ENCODE results near the gene MRPL11. TPM values are rescaled to one million over a fixed set of nuclear protein-coding genes. Genes with fewer than 3 reads are reported as not detected.

The MRPL11 gene
- total and polyA plus RNA-seq, 10 of the 15 experiments (the other 5 are each of a cell fraction or from before 2014, with no cell fraction given): 43.5 to 248 (median 109) TPM

DNA sequence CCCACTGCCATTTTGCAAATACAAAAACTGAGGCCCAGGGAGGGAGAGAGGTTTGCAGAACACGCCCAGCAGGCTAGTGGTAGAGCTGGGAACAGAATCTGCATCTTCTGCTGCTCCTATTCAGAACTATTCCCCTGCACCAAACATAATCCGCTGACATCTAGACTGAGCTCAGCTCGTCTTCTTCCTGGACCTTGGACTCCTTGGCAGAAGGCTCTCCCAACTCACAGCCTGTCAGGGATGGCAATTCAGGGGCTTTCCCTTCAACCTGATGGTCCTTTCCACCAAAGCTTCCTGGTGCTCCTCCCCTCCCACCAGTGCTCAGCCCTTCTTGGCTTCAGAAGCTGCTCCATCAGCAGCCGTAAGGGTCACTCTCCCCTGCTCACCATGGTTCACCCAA is 27.3 kb downstream of the MRPL11 start (continued):
- no peak for TF ChIP-seq CEBPB (IDR thresholded peaks at IDR 0.05; ENCODE audit: borderline replicate concordance in 1 of 2, low read depth in 2 of 2, low read length in 2 of 2)
- no peak for TF ChIP-seq EP300 (IDR thresholded peaks at IDR 0.05; ENCODE audit: borderline replicate concordance in 1 of 2, control insufficient read depth in 1 of 2, low read depth in 2 of 2, low read length in 2 of 2)
- TF ChIP-seq CBX3 (IDR thresholded peaks at IDR 0.05; ENCODE audit: borderline replicate concordance, low read depth): no peak
- TF ChIP-seq FOS (IDR thresholded peaks at IDR 0.05; ENCODE audit: borderline replicate concordance, extremely low read depth, insufficient read length): no peak
- no peak for TF ChIP-seq ATF7 (IDR thresholded peaks at IDR 0.05; ENCODE audit: low read depth)
- TF ChIP-seq, protein P1, sequence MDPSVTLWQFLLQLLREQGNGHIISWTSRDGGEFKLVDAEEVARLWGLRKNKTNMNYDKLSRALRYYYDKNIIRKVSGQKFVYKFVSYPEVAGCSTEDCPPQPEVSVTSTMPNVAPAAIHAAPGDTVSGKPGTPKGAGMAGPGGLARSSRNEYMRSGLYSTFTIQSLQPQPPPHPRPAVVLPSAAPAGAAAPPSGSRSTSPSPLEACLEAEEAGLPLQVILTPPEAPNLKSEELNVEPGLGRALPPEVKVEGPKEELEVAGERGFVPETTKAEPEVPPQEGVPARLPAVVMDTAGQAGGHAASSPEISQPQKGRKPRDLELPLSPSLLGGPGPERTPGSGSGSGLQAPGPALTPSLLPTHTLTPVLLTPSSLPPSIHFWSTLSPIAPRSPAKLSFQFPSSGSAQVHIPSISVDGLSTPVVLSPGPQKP (IDR thresholded peaks at IDR 0.05; ENCODE audit: low read depth, low read length): no peak
- no peak for TF ChIP-seq BRCA1 (IDR thresholded peaks at IDR 0.05; ENCODE audit: low read depth, low read length)
- TF ChIP-seq NR2F1 (conservative IDR thresholded peaks at IDR 0.05): no peak
- no peak for TF ChIP-seq CHD2 (IDR thresholded peaks at IDR 0.05; ENCODE audit: borderline replicate concordance, low read depth, low read length)

DNA sequence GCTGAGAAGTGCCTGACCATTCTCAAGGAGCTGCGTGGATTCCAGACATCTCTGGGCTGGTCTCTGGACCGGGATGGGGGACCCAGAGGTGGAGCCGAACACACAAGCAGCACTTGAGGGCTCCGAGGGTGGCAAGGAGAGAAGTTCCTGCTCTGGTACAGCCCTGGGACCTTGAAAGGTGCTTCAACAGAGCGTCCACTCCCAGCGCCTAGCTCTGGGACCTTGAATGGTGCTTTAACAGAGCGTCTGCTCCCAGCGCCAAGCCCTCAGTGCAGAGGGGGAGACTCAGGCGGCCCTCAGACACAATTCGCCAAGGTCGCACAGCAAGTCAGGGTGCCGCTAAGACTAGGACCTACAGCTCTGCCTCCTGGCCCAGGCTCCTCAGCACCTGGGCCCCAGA is 28.5 kb downstream of the MRPL11 start:
- 44% methylated on average over 12 of the region's 12 CpGs for WGBS (ENCODE audit: insufficient coverage, insufficient replicate concordance, low lambda C conversion rate, missing lambda C conversion rate)
- no peak overlapping the region for H2AFZ ChIP-seq (ENCODE audit: control insufficient read depth, low read depth, low read length)
- ATAC-seq: no peak
- ChIA-PET SMC1A (ENCODE audit: uncharacterized antibody, unreplicated experiment) (interaction anchor here (1.2 to 2.6 kb wide), 4 partner anchors 8 to 268 kb away, joined by 3 to 8 read pairs (median 4); partner anchors contain the start of gene DPP3), CTCF (interaction anchor here (3.1 to 5.4 kb wide), 6 partner anchors 8 to 268 kb away, joined by 14 to 41 read pairs (median 26); partner anchors contain the start of genes DPP3, MRPL11, NPAS4 and RBM4B), RAD21 (ENCODE audit: unreplicated experiment) (interaction anchor here (1.7 to 3.1 kb wide), 2 partner anchors 28 to 268 kb away, joined by 7 to 17 read pairs; partner anchors contain the start of genes MRPL11 and RBM4B), POLR2A (no interaction called here)
- intact Hi-C loops (cut with micrococcal nuclease; ENCODE audit: unreplicated experiment): no loop called here
- no peaks in the 10 kb centered on the region for H3K79me2 ChIP-seq (ENCODE audit: control insufficient read depth, insufficient read depth, low read length)
- no peaks in the 10 kb centered on the region for H4K20me1 ChIP-seq (ENCODE audit: control insufficient read depth, insufficient read depth)
- in situ Hi-C loops (cut with MboI): no loop called here
- no peaks in the 10 kb centered on the region for H3K36me3 ChIP-seq (ENCODE audit: control insufficient read depth in 2 of 2, insufficient read depth in 2 of 2, low read length in 1 of 2)
- H3K4me1 ChIP-seq (ENCODE audit: control insufficient read depth, insufficient read depth, low read length): no peaks in the 10 kb centered on the region
- no peak overlapping the region for H3K27ac ChIP-seq (ENCODE audit: control insufficient read depth, insufficient read depth)
- H3K4me3 ChIP-seq: no peak overlapping the region
- H3K9ac ChIP-seq (ENCODE audit: control insufficient read depth, insufficient read depth, low read length): no peak overlapping the region
- FAIRE-seq: no peak
- peaks cover 0 to 8% of the 10 kb centered on the region in 2 experiments; a peak in 2 of 4 replicates for H3K27me3 ChIP-seq (replicated peaks in 1 of 2; ENCODE audit: control insufficient read depth in 2 of 2, insufficient read depth in 2 of 2, low read length in 1 of 2)
- H3K4me2 ChIP-seq (ENCODE audit: control insufficient read depth, insufficient read depth): no peak overlapping the region
- no peaks in the 10 kb centered on the region for H3K9me3 ChIP-seq (replicated peaks; ENCODE audit: control insufficient read depth, insufficient read depth, low read length)
- no peak for DNase-seq (ENCODE audit: low read depth, low spot score)
- BruUV-seq (replicated peaks): no TSS peak
- TF ChIP-seq HCFC1 (IDR thresholded peaks at IDR 0.05; ENCODE audit: low read length): no peak
- TF ChIP-seq JUND (IDR thresholded peaks at IDR 0.05; ENCODE audit: low read depth, low read length): no peak
- TF ChIP-seq, protein P2, sequence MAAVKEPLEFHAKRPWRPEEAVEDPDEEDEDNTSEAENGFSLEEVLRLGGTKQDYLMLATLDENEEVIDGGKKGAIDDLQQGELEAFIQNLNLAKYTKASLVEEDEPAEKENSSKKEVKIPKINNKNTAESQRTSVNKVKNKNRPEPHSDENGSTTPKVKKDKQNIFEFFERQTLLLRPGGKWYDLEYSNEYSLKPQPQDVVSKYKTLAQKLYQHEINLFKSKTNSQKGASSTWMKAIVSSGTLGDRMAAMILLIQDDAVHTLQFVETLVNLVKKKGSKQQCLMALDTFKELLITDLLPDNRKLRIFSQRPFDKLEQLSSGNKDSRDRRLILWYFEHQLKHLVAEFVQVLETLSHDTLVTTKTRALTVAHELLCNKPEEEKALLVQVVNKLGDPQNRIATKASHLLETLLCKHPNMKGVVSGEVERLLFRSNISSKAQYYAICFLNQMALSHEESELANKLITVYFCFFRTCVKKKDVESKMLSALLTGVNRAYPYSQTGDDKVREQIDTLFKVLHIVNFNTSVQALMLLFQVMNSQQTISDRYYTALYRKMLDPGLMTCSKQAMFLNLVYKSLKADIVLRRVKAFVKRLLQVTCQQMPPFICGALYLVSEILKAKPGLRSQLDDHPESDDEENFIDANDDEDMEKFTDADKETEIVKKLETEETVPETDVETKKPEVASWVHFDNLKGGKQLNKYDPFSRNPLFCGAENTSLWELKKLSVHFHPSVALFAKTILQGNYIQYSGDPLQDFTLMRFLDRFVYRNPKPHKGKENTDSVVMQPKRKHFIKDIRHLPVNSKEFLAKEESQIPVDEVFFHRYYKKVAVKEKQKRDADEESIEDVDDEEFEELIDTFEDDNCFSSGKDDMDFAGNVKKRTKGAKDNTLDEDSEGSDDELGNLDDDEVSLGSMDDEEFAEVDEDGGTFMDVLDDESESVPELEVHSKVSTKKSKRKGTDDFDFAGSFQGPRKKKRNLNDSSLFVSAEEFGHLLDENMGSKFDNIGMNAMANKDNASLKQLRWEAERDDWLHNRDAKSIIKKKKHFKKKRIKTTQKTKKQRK (IDR thresholded peaks at IDR 0.05; ENCODE audit: low read depth, low read length): no peak
- TF ChIP-seq TBL1XR1 (IDR thresholded peaks at IDR 0.05; ENCODE audit: low read depth, low read length): no peak
- TF ChIP-seq POLR2AphosphoS2 (IDR thresholded peaks at IDR 0.05; ENCODE audit: low read depth, low read length): no peak
- no peak for TF ChIP-seq CEBPB (IDR thresholded peaks at IDR 0.05; ENCODE audit: borderline replicate concordance in 1 of 2, low read depth in 2 of 2, low read length in 2 of 2)
- TF ChIP-seq, protein P3, sequence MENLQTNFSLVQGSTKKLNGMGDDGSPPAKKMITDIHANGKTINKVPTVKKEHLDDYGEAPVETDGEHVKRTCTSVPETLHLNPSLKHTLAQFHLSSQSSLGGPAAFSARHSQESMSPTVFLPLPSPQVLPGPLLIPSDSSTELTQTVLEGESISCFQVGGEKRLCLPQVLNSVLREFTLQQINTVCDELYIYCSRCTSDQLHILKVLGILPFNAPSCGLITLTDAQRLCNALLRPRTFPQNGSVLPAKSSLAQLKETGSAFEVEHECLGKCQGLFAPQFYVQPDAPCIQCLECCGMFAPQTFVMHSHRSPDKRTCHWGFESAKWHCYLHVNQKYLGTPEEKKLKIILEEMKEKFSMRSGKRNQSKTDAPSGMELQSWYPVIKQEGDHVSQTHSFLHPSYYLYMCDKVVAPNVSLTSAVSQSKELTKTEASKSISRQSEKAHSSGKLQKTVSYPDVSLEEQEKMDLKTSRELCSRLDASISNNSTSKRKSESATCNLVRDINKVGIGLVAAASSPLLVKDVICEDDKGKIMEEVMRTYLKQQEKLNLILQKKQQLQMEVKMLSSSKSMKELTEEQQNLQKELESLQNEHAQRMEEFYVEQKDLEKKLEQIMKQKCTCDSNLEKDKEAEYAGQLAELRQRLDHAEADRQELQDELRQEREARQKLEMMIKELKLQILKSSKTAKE (IDR thresholded peaks at IDR 0.05; ENCODE audit: low read depth, poor library complexity, severe bottlenecking): no peak
- no peak for TF ChIP-seq DPF2 (IDR thresholded peaks at IDR 0.05)
- no peak for TF ChIP-seq STAT1 (conservative IDR thresholded peaks at IDR 0.05)

Data from GM12878 (cell line).